Measurements from ENCODE around the gene MON2.
"Not testable (repeated sequence)": the region's sequence is repeated elsewhere in the genome, so short reads cannot be mapped to it uniquely, and the experiment has no call there.

Gene MON2

GRCh38 chr12:62466594-62467491 lies at the start of gene MON2:
Gene MON2 (plus strand): TSS chr12:62466826. CDS start chr12:62467208, 382 bp downstream.
- DNase-seq, result peak; percentile 79

- no peak for DNase-seq
Measured at GRCh38 chr12:62426089-62426488, 40.5 kb upstream of the MON2 start.

- DNase-seq, result no peak
Measured at GRCh38 chr12:62429457-62429856, 37.2 kb upstream of the MON2 start.

- DNase-seq, result no peak
Measured at GRCh38 chr12:62434494-62435302, 31.9 kb upstream of the MON2 start.

- peak; percentile 39 for DNase-seq
Measured at GRCh38 chr12:62435303-62436163, 31.1 kb upstream of the MON2 start.

- DNase-seq, result no peak
Measured at GRCh38 chr12:62436164-62436503, 30.5 kb upstream of the MON2 start.

- peak; percentile 51 for DNase-seq
Measured at GRCh38 chr12:62438098-62438692, 28.4 kb upstream of the MON2 start.

GRCh38 chr12:62446754-62447452 lies 19.7 kb upstream of the MON2 start:
- DNase-seq, result peak; percentile 9

- DNase-seq, result no peak
Measured at GRCh38 chr12:62448436-62448835, 18.2 kb upstream of the MON2 start.

- peak; percentile 22 for DNase-seq
Measured at GRCh38 chr12:62455429-62455828, 11.2 kb upstream of the MON2 start.

GRCh38 chr12:62458626-62459025 lies 8.0 kb upstream of the MON2 start:
- DNase-seq, result no peak

GRCh38 chr12:62459976-62460375 lies 6.7 kb upstream of the MON2 start:
- DNase-seq, result no peak

GRCh38 chr12:62461171-62461837 lies 5.3 kb upstream of the MON2 start:
- DNase-seq, result not testable (repeated sequence)

GRCh38 chr12:62463252-62463651 lies 3.4 kb upstream of the MON2 start:
- DNase-seq, result not testable (repeated sequence)

- peak; percentile 69 for DNase-seq
Measured at GRCh38 chr12:62466018-62466593, 520 bp upstream of the MON2 start.

- DNase-seq, result no peak
Measured at GRCh38 chr12:62468397-62468796, 1.8 kb downstream of the MON2 start.

- no peak for DNase-seq
Measured at GRCh38 chr12:62468935-62469334, 2.3 kb downstream of the MON2 start.

- DNase-seq, result no peak
Measured at GRCh38 chr12:62469704-62470103, 3.1 kb downstream of the MON2 start.

- DNase-seq, result no peak
Measured at GRCh38 chr12:62471734-62472133, 5.1 kb downstream of the MON2 start.

- no peak for DNase-seq
Measured at GRCh38 chr12:62472472-62472871, 5.8 kb downstream of the MON2 start.

Measured in MV-4-11 (cell line).